HepG2 (cell line): ENCODE data around the gene IL1RL2. TPM values are rescaled to one million over a fixed set of nuclear protein-coding genes. Genes with fewer than 3 reads are reported as not detected.
A peak's percentile ranks its signal among the peaks of the same experiment; 100 is the strongest.

Experiments
- CBX5 ChIP-seq: sonication (generic); formaldehyde crosslinking; IDR thresholded peaks from 2 replicates; pipeline ENCODE4 v1.4.0; 2020; ENCODE audit warnings: missing genetic modification reagents, borderline replicate concordance
- CC2D1A ChIP-seq: sonication (generic); formaldehyde crosslinking; IDR thresholded peaks from 2 replicates; pipeline ENCODE4 v1.8.1; 2023; ENCODE audit warnings: mild to moderate bottlenecking, missing genetic modification reagents
- GZF1 ChIP-seq: sonication (generic); formaldehyde crosslinking; IDR thresholded peaks from 2 replicates; pipeline ENCODE4 v1.5.1; 2020; ENCODE audit warnings: mild to moderate bottlenecking, missing genetic modification reagents
- HIVEP1 ChIP-seq: sonication (generic); formaldehyde crosslinking; IDR thresholded peaks from 2 replicates; pipeline ENCODE4 v1.4.0; 2020; ENCODE audit warnings: mild to moderate bottlenecking, missing genetic modification reagents
- HMG20B ChIP-seq: conservative IDR thresholded peaks from 2 replicates; pipeline ENCODE4 v1.6.1; 2016; ENCODE audit warnings: missing genetic modification reagents, missing compliant biosample characterization
- MTA1 ChIP-seq: sonication (generic); formaldehyde crosslinking; IDR thresholded peaks from 2 replicates; pipeline ENCODE4 v1.4.0; 2020; ENCODE audit warnings: missing genetic modification reagents, mild to moderate bottlenecking, borderline replicate concordance
- NBN ChIP-seq: fragments of 450-650 bp; conservative IDR thresholded peaks from 2 replicates; pipeline ENCODE4 v1.6.1; 2017
- NFIC ChIP-seq: IDR thresholded peaks from 2 replicates; pipeline ENCODE4 v1.6.1; 2012; ENCODE audit warnings: mild to moderate bottlenecking, low read length, inconsistent platforms
- NFKBIZ ChIP-seq: IDR thresholded peaks from 2 replicates; pipeline ENCODE4 v1.6.1; 2018; ENCODE audit warnings: missing genetic modification reagents, missing compliant biosample characterization
- ZNF264 ChIP-seq: sonication (generic); formaldehyde crosslinking; IDR thresholded peaks from 2 replicates; pipeline ENCODE4 v1.4.0; 2020; ENCODE audit warnings: missing genetic modification reagents
- ZNF609 ChIP-seq: sonication (generic); formaldehyde crosslinking; IDR thresholded peaks from 2 replicates; pipeline ENCODE4 v1.4.0; 2020; ENCODE audit warnings: mild to moderate bottlenecking, missing genetic modification reagents, borderline replicate concordance
- ZNF775 ChIP-seq: sonication (generic); formaldehyde crosslinking; IDR thresholded peaks from 2 replicates; pipeline ENCODE4 v1.4.0; 2020; ENCODE audit warnings: missing genetic modification reagents, mild to moderate bottlenecking, moderate library complexity, borderline replicate concordance
- ZNF841 ChIP-seq: sonication (generic); formaldehyde crosslinking; IDR thresholded peaks from 2 replicates; pipeline ENCODE4 v1.8.1; 2023; ENCODE audit warnings: missing genetic modification reagents, borderline replicate concordance
- ZSCAN22 ChIP-seq: sonication (generic); formaldehyde crosslinking; IDR thresholded peaks from 2 replicates; pipeline ENCODE4 v1.4.0; 2020; ENCODE audit warnings: mild to moderate bottlenecking, missing genetic modification reagents
- polyA plus RNA-seq, 8 experiments: library from polyadenylated mRNA; depleted of rRNA in 3 of 8; stranded (reverse) in 7 of 8; unstranded in 1 of 8; fragments of >200 nt; fragmentation: Illumina TruSeq in 4 of 8; extraction: Trizol in 4 of 8; gene quantifications; 2 replicates each; pipeline versions ENCODE4 v1.2.1 to v1.2.3, GENCODE V29; 2011 to 2016; ENCODE audit warnings: low read depth in 4 of 8, missing spikeins in 1 of 8, mixed read lengths in 1 of 8; ENCODE audit not compliant: insufficient read depth in 1 of 8
- total RNA-seq, 5 experiments: library from RNA; depleted of rRNA; stranded (reverse); fragments of >200 nt; fragmentation: Illumina TruSeq; extraction: Trizol; gene quantifications; 2 replicates each; pipeline ENCODE4 v1.2.3, GENCODE V29; 2016; ENCODE audit warnings: low read depth in 1 of 5
- TF ChIP-seq, protein P1 (sequence below), 2 experiments: fragments of 450-650 bp in 1 of 2; sonication (generic) in 1 of 2; formaldehyde crosslinking; IDR thresholded peaks; 2 replicates each; pipeline versions ENCODE4 v1.5.0 to v1.8.0; 2020 to 2022; ENCODE audit warnings: mild to moderate bottlenecking in 1 of 2, missing genetic modification reagents in 1 of 2
- TF ChIP-seq, protein P2 (sequence below): sonication (generic); formaldehyde crosslinking; IDR thresholded peaks from 2 replicates; pipeline ENCODE4 v1.8.0; 2022; ENCODE audit warnings: low read depth, missing genetic modification reagents
- TF ChIP-seq, protein P3 (sequence below): IDR thresholded peaks from 2 replicates; pipeline ENCODE4 v1.6.1; 2016; ENCODE audit warnings: missing biosample characterization, missing genetic modification reagents, low read depth
- TF ChIP-seq, protein P4 (sequence below): sonication (generic); formaldehyde crosslinking; IDR thresholded peaks from 2 replicates; pipeline ENCODE4 v1.4.0; 2020; ENCODE audit warnings: missing genetic modification reagents, borderline replicate concordance

The IL1RL2 gene
- total and polyA plus RNA-seq, 2 of the 13 experiments (the other 11 are each of a cell fraction or from before 2014, with no cell fraction given), result 0.03 TPM; not detected in 1

DNA sequence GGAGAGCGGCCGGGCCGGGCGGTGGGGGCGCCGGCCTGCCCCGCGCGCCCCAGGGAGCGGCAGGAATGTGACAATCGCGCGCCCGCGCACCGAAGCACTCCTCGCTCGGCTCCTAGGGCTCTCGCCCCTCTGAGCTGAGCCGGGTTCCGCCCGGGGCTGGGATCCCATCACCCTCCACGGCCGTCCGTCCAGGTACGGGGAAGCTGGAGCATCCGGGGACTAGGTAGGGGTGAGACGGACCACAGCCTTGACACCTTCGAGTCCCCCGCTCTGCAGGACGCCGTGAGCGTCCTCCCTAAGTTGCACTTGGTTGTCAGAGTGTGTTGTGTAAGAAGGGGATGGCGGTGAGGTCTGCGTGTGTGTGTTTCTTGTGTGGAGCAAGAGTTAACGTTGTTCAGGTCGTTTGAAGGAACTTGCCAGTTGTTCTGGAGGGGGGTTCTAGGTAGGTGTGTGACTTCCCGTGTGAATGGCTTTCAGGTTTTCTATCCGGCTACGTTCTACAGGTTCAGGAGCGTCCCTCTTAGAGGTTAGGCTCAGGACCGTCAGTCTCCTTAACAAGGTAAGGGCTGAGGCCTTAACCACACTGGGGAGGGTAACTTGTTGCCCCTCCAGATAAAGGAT lies 43.9 kb upstream of the IL1RL2 start (continued):
- TF ChIP-seq NBN, result no peak
- TF ChIP-seq ZNF264, result 0 out of 2 replicates have a peak, but pooled peaks have one; percentile 7
- TF ChIP-seq, protein P1, sequence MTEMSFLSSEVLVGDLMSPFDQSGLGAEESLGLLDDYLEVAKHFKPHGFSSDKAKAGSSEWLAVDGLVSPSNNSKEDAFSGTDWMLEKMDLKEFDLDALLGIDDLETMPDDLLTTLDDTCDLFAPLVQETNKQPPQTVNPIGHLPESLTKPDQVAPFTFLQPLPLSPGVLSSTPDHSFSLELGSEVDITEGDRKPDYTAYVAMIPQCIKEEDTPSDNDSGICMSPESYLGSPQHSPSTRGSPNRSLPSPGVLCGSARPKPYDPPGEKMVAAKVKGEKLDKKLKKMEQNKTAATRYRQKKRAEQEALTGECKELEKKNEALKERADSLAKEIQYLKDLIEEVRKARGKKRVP (CRISPR knock-in tag; IDR thresholded peaks at IDR 0.05), result no peak
- TF ChIP-seq, protein P2, sequence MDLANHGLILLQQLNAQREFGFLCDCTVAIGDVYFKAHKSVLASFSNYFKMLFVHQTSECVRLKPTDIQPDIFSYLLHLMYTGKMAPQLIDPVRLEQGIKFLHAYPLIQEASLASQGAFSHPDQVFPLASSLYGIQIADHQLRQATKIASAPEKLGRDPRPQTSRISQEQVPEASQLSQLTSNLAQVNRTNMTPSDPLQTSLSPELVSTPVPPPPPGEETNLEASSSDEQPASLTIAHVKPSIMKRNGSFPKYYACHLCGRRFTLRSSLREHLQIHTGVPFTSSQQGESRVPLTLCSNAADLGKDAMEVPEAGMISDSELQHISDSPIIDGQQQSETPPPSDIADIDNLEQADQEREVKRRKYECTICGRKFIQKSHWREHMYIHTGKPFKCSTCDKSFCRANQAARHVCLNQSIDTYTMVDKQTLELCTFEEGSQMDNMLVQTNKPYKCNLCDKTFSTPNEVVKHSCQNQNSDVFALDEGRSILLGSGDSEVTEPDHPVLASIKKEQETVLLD (CRISPR knock-in tag), result no peak
- no peak for TF ChIP-seq ZNF775 (CRISPR knock-in tag)
- TF ChIP-seq MTA1 (CRISPR knock-in tag), result peak; percentile 29; the same call in 1 of the 2 replicates
- TF ChIP-seq, protein P3, sequence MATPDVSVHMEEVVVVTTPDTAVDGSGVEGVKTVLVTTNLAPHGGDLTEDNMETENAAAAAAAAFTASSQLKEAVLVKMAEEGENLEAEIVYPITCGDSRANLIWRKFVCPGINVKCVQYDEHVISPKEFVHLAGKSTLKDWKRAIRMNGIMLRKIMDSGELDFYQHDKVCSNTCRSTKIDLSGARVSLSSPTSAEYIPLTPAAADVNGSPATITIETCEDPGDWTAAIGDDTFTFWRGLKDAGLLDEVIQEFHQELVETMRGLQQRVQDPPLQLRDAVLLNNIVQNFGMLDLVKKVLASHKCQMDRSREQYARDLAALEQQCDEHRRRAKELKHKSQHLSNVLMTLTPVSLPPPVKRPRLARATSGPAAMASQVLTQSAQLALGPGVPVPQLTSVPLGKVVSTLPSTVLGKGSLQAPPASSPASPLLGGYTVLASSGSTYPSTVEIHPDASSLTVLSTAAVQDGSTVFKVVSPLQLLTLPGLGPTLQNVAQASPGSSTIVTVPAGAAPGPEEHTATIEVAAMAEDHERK, result no peak
- TF ChIP-seq CBX5 (CRISPR knock-in tag), result no peak
- TF ChIP-seq NFIC, result no peak
- no peak for TF ChIP-seq HMG20B (CRISPR knock-in tag)
- 0 out of 2 replicates have a peak, but pooled peaks have one; percentile 9 for TF ChIP-seq HIVEP1
- no peak for TF ChIP-seq ZSCAN22 (CRISPR knock-in tag)
- TF ChIP-seq ZNF841, result no peak
- 0 out of 2 replicates have a peak, but pooled peaks have one; percentile 5 for TF ChIP-seq ZNF609
- no peak for TF ChIP-seq CC2D1A (CRISPR knock-in tag)
- no peak; the same call in 1 of the 2 replicates for TF ChIP-seq GZF1
- TF ChIP-seq, protein P4, sequence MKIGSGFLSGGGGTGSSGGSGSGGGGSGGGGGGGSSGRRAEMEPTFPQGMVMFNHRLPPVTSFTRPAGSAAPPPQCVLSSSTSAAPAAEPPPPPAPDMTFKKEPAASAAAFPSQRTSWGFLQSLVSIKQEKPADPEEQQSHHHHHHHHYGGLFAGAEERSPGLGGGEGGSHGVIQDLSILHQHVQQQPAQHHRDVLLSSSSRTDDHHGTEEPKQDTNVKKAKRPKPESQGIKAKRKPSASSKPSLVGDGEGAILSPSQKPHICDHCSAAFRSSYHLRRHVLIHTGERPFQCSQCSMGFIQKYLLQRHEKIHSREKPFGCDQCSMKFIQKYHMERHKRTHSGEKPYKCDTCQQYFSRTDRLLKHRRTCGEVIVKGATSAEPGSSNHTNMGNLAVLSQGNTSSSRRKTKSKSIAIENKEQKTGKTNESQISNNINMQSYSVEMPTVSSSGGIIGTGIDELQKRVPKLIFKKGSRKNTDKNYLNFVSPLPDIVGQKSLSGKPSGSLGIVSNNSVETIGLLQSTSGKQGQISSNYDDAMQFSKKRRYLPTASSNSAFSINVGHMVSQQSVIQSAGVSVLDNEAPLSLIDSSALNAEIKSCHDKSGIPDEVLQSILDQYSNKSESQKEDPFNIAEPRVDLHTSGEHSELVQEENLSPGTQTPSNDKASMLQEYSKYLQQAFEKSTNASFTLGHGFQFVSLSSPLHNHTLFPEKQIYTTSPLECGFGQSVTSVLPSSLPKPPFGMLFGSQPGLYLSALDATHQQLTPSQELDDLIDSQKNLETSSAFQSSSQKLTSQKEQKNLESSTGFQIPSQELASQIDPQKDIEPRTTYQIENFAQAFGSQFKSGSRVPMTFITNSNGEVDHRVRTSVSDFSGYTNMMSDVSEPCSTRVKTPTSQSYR (CRISPR knock-in tag), result no peak
- TF ChIP-seq NFKBIZ (CRISPR knock-in tag), result no peak
